GM12878 (cell line): ENCODE data around the gene GMPPA. TPM values are rescaled to one million over a fixed set of nuclear protein-coding genes. Genes with fewer than 3 reads are reported as not detected.

Experiments used
- ATAC-seq: fragments of 200-7000 bp; cut with Tn5 transposase; 3 replicates; pipeline ENCODE4 v1.9.1; 2020; ENCODE audit warnings: mild to moderate bottlenecking, moderate library complexity
- BruUV-seq: library from RNA; stranded (reverse); fragments of 400-500 nt; replicated peaks from 2 replicates; lab custom pipeline; 2021; lab: Mats Ljungman, UMichigan
- CTCF ChIA-PET: fragments of 300-600 bp; sonication (Branson Sonifier 250); formaldehyde crosslinking; extraction: SDS; loops from one replicate; lab custom pipeline; 2021; ENCODE audit warnings: inconsistent platforms; lab: Yijun Ruan, JAX
- POLR2A ChIA-PET: fragments of 350-600 bp; formaldehyde crosslinking; extraction: SDS; loops from one replicate; lab custom pipeline; 2021; ENCODE audit warnings: inconsistent platforms; lab: Charles Lee
- RAD21 ChIA-PET: fragments of 300-600 bp; sonication (Branson Sonifier 250); formaldehyde crosslinking; loops from one replicate; lab custom pipeline; 2023; ENCODE audit warnings: antibody characterized with exemption; ENCODE audit not compliant: unreplicated experiment; lab: Charles Lee
- SMC1A ChIA-PET: fragments of 300-600 bp; sonication (Branson Sonifier 250); formaldehyde crosslinking; loops from one replicate; lab custom pipeline; 2023; ENCODE audit not compliant: unreplicated experiment, uncharacterized antibody; lab: Charles Lee
- DNase-seq: peaks from one replicate; pipeline ENCODE4 v3.0.0-alpha.2; 2011; ENCODE audit warnings: low read depth, low spot score
- FAIRE-seq: peaks from 3 replicates; lab custom pipeline; 2011; peaks lifted over from hg19 to GRCh38; lab: Jason Lieb, UNC
- H2AFZ ChIP-seq: 2 replicates; pipeline ENCODE4 v1.6.0; 2011; ENCODE audit warnings: low read depth, low read length, control low read depth; ENCODE audit not compliant: control insufficient read depth
- H3K27ac ChIP-seq: 2 replicates; pipeline ENCODE4 v1.5.1; 2011; ENCODE audit warnings: control low read depth; ENCODE audit not compliant: control insufficient read depth, insufficient read depth
- H3K27me3 ChIP-seq, 2 experiments: replicated peaks in 1 of 2; 2 replicates each; pipeline versions ENCODE4 v1.6.0 to v1.6.1; 2011; ENCODE audit warnings: low read length in 1 of 2; ENCODE audit not compliant: control insufficient read depth in 2 of 2, insufficient read depth in 2 of 2
- H3K36me3 ChIP-seq, 2 experiments: 2 replicates each; pipeline ENCODE4 v1.5.1; 2011; ENCODE audit warnings: low read length in 1 of 2; ENCODE audit not compliant: control insufficient read depth in 2 of 2, insufficient read depth in 2 of 2
- H3K4me1 ChIP-seq: 2 replicates; pipeline ENCODE4 v1.6.1; 2011; ENCODE audit warnings: mild to moderate bottlenecking, low read length, moderate library complexity, mixed read lengths; ENCODE audit not compliant: control insufficient read depth, insufficient read depth
- H3K4me2 ChIP-seq: 2 replicates; pipeline ENCODE4 v1.6.0; 2011; ENCODE audit warnings: control low read depth; ENCODE audit not compliant: control insufficient read depth, insufficient read depth
- H3K4me3 ChIP-seq: fragments of 200-600 bp; sonication (generic); 2 replicates; pipeline ENCODE4 v1.5.1; 2016
- H3K79me2 ChIP-seq: 2 replicates; pipeline ENCODE4 v1.6.0; 2011; ENCODE audit warnings: low read length; ENCODE audit not compliant: control insufficient read depth, insufficient read depth
- H3K9ac ChIP-seq: 2 replicates; pipeline ENCODE4 v1.8.0; 2011; ENCODE audit warnings: low read length, control low read depth, mixed read lengths; ENCODE audit not compliant: control insufficient read depth, insufficient read depth
- H3K9me3 ChIP-seq: replicated peaks from 3 replicates; pipeline ENCODE4 v1.5.1; 2011; ENCODE audit warnings: mild to moderate bottlenecking, low read length; ENCODE audit not compliant: control insufficient read depth, insufficient read depth
- H4K20me1 ChIP-seq: 2 replicates; pipeline ENCODE4 v1.6.0; 2011; ENCODE audit not compliant: control insufficient read depth, insufficient read depth
- CHD1 ChIP-seq: IDR thresholded peaks from 2 replicates; pipeline ENCODE4 v1.6.1; 2012; ENCODE audit warnings: low read depth, low read length, improper control_type of control experiment
- LARP7 ChIP-seq: fragments of 450-650 bp; IDR thresholded peaks from 2 replicates; pipeline ENCODE4 v1.6.1; 2017; ENCODE audit warnings: mild to moderate bottlenecking
- MAX ChIP-seq: IDR thresholded peaks from 2 replicates; pipeline ENCODE4 v1.6.1; 2012; ENCODE audit warnings: low read depth, low read length, improper control_type of control experiment
- NR2F1 ChIP-seq: fragments of 450-650 bp; conservative IDR thresholded peaks from 2 replicates; pipeline ENCODE4 v1.6.1; 2017; ENCODE audit warnings: mild to moderate bottlenecking
- RB1 ChIP-seq: fragments of 450-650 bp; formaldehyde crosslinking; IDR thresholded peaks from 2 replicates; pipeline ENCODE4 v1.6.1; 2017; ENCODE audit warnings: mild to moderate bottlenecking, borderline replicate concordance
- STAT1 ChIP-seq: fragments of 450-650 bp; conservative IDR thresholded peaks from 2 replicates; pipeline ENCODE4 v1.6.1; 2014; ENCODE audit warnings: antibody characterized with exemption, mild to moderate bottlenecking
- STAT3 ChIP-seq: IDR thresholded peaks from 2 replicates; pipeline ENCODE4 v1.6.1; 2011; ENCODE audit warnings: low read depth, low read length, improper control_type of control experiment
- WRNIP1 ChIP-seq: IDR thresholded peaks from 2 replicates; pipeline ENCODE4 v1.6.1; 2011; ENCODE audit warnings: low read depth, low read length, improper control_type of control experiment, borderline replicate concordance
- ZNF24 ChIP-seq: fragments of 450-650 bp; IDR thresholded peaks from 2 replicates; pipeline ENCODE4 v1.6.1; 2017; ENCODE audit warnings: antibody characterized with exemption, mild to moderate bottlenecking
- WGBS: methylation state at CpG from one replicate; pipeline ENCODE4 v1.1.6; 2016; ENCODE audit warnings: low lambda C conversion rate; ENCODE audit not compliant: insufficient replicate concordance, insufficient coverage; ENCODE audit errors: missing lambda C conversion rate; 5-methylcytosine and 5-hydroxymethylcytosine counted together
- in situ Hi-C: fragments of 300-500 bp; cut with MboI; formaldehyde crosslinking; loops from 9 replicates; pipeline ENCODE4 v1.14.3; 2018; ENCODE audit warnings: mixed read lengths
- intact Hi-C: fragments of 100-400 bp; cut with micrococcal nuclease; formaldehyde crosslinking; loops from one replicate; pipeline ENCODE4 v1.14.2; 2022; ENCODE audit not compliant: unreplicated experiment
- polyA plus RNA-seq, 11 experiments: library from polyadenylated mRNA; depleted of rRNA in 4 of 11; unstranded in 6 of 11; stranded (reverse) in 5 of 11; fragments of >200 nt; fragmentation: Nextera tagmentation in 4 of 11; fragmentation: Illumina TruSeq in 1 of 11; extraction: Ambion mirVana in 4 of 11; extraction: Trizol in 1 of 11; gene quantifications; 1 replicate in 1 of 11; 2 replicates in 10 of 11; pipeline versions ENCODE4 v1.2.1 to v1.2.3, GENCODE V29; 2011 to 2016; ENCODE audit warnings: inconsistent platforms in 2 of 11, missing spikeins in 2 of 11, low read depth in 1 of 11
- total RNA-seq, 4 experiments: library from RNA; depleted of rRNA in 3 of 4; stranded (reverse); fragments of >200 nt in 3 of 4; fragmentation: Illumina TruSeq in 1 of 4; extraction: Trizol in 1 of 4; gene quantifications; 2 replicates each; pipeline versions ENCODE4 v1.2.1 to v1.2.3, GENCODE V29; 2013 to 2021

The GMPPA gene
- total and polyA plus RNA-seq, 10 of the 15 experiments (the other 5 are each of a cell fraction or from before 2014, with no cell fraction given): 1.9 to 83.2 (median 45.0) TPM

GRCh38 chr2:219469186-219469724 is 29.4 kb upstream of the GMPPA start:
- BruUV-seq: no TSS peak
- WGBS: 57% methylated on average over 16 of the region's 16 CpGs
- in situ Hi-C loops: no loop called here
- POLR2A ChIA-PET: no interaction called here
- intact Hi-C loops: no loop called here
- DNase-seq (no peak), ATAC-seq (no peak), FAIRE-seq (no peak)
- Histone ChIP-seq H3K79me2 (no peaks in the 10 kb centered on the region), H3K4me1 (no peaks in the 10 kb centered on the region), H2AFZ (no peak overlapping the region), H3K4me3 (no peak overlapping the region), H3K4me2 (no peak overlapping the region), H3K9me3 (no peaks in the 10 kb centered on the region), H3K9ac (no peak overlapping the region), H3K27ac (no peak overlapping the region), H3K36me3 (no peaks in the 10 kb centered on the region), H4K20me1 (no peaks in the 10 kb centered on the region), H3K27me3 (no peaks in the 10 kb centered on the region)
- RAD21 ChIA-PET: no interaction called here
- CTCF ChIA-PET: interaction anchor here (0.9 kb wide), 1 partner anchor 28 kb away, joined by 3 read pairs; no protein-coding TSS in a partner anchor
- no peak for TF ChIP-seq WRNIP1
- TF ChIP-seq NR2F1: no peak
- no peak for TF ChIP-seq LARP7
- TF ChIP-seq STAT1: no peak
- no peak for TF ChIP-seq CHD1
- no peak for TF ChIP-seq ZNF24
- TF ChIP-seq MAX: no peak
- no peak for TF ChIP-seq RB1
- SMC1A ChIA-PET: no interaction called here

GRCh38 chr2:219470429-219470828 is 28.3 kb upstream of the GMPPA start:
- in situ Hi-C loops: no loop called here
- FAIRE-seq: no peak

More at GRCh38 chr2:219470429-219470828, 28.3 kb upstream of the GMPPA start:
- RAD21 ChIA-PET: no interaction called here
- TF ChIP-seq STAT3: no peak
- no peak for TF ChIP-seq WRNIP1
- SMC1A ChIA-PET: interaction anchor here (0.9 kb wide), 1 partner anchor 172 kb away, joined by 3 read pairs; no protein-coding TSS in a partner anchor
- H3K36me3 ChIP-seq: no peaks in the 10 kb centered on the region
- no peak overlapping the region for H3K4me3 ChIP-seq
- H3K9me3 ChIP-seq: no peaks in the 10 kb centered on the region
- H3K27me3 ChIP-seq: no peaks in the 10 kb centered on the region; a peak in 1 of 4 replicates
- 3% methylated on average over 4 of the region's 4 CpGs for WGBS
- no peak for DNase-seq
- H3K4me2 ChIP-seq: no peak overlapping the region
- BruUV-seq: no TSS peak
- intact Hi-C loops: loop anchor here (10.0 kb wide), 1 partner anchor 164 kb away; no protein-coding TSS in a partner anchor
- no peak overlapping the region for H3K9ac ChIP-seq
- CTCF ChIA-PET: interaction anchor here (0.6 to 0.9 kb wide), 3 partner anchors 11 to 61 kb away, joined by 3 read pairs; no protein-coding TSS in a partner anchor
- no peaks in the 10 kb centered on the region for H4K20me1 ChIP-seq
- H3K79me2 ChIP-seq: no peaks in the 10 kb centered on the region
- H3K27ac ChIP-seq: no peak overlapping the region
- POLR2A ChIA-PET: no interaction called here
- H2AFZ ChIP-seq: no peak overlapping the region
- H3K4me1 ChIP-seq: no peaks in the 10 kb centered on the region
- no peak for ATAC-seq
